Measurements from ENCODE around the gene SLC6A13. TPM values are rescaled to one million over a fixed set of nuclear protein-coding genes. Genes with fewer than 3 reads are reported as not detected.

SLC6A13 gene
- total RNA-seq, 1 donor from 2014 or later, result not detected

- no peaks in the 10 kb centered on the region for H3K9me3 ChIP-seq
- H3K27ac ChIP-seq, result no peak overlapping the region
- H3K36me3 ChIP-seq, result no peaks in the 10 kb centered on the region
- intact Hi-C loops (cut with DNase I), result no loop called here
- DNase-seq (ENCODE audit: low spot score in 2 of 2), result no peak
- H3K27me3 ChIP-seq, result no peaks in the 10 kb centered on the region
- H3K4me3 ChIP-seq, result no peak overlapping the region
- peaks cover 2 to 5% of the 10 kb centered on the region in 2 donors for H3K4me1 ChIP-seq
- TF ChIP-seq, protein P1, sequence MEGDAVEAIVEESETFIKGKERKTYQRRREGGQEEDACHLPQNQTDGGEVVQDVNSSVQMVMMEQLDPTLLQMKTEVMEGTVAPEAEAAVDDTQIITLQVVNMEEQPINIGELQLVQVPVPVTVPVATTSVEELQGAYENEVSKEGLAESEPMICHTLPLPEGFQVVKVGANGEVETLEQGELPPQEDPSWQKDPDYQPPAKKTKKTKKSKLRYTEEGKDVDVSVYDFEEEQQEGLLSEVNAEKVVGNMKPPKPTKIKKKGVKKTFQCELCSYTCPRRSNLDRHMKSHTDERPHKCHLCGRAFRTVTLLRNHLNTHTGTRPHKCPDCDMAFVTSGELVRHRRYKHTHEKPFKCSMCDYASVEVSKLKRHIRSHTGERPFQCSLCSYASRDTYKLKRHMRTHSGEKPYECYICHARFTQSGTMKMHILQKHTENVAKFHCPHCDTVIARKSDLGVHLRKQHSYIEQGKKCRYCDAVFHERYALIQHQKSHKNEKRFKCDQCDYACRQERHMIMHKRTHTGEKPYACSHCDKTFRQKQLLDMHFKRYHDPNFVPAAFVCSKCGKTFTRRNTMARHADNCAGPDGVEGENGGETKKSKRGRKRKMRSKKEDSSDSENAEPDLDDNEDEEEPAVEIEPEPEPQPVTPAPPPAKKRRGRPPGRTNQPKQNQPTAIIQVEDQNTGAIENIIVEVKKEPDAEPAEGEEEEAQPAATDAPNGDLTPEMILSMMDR (IDR thresholded peaks at IDR 0.05), result no peak
These were observed 87.4 kb downstream of the SLC6A13 start for GRCh38 chr12:175250-175649.

GRCh38 chr12:174596-174995, 88.0 kb downstream of the SLC6A13 start:
- DNase-seq (ENCODE audit: low spot score in 2 of 2), result no peak
- Histone ChIP-seq H3K27ac (no peak overlapping the region), H3K27me3 (no peaks in the 10 kb centered on the region), H3K4me3 (no peak overlapping the region), H3K36me3 (no peaks in the 10 kb centered on the region), H3K4me1 (peaks cover 2 to 5% of the 10 kb centered on the region in 2 donors), H3K9me3 (no peaks in the 10 kb centered on the region)
- intact Hi-C loops (cut with DNase I), result no loop called here
- TF ChIP-seq, protein P1 (IDR thresholded peaks at IDR 0.05), result no peak

DNA sequence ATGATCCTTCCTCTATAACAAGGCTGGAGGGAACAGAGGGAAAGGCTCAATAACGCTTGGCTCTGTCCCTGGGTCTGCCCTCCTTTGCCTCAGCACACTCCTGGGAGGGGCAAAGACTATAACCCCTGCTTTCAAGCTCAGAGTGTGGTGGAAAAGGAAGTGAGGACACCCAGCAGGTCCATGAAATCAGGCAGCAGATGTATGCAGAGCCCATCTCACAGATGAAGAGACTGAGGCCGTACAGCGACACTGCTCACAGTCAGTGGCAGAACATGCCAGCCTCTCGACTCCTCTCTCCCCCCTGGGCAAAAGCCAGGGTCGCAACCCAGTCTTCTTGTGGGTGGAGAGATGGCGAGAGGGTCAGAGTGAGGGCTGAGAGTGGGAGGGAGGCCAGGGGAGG, 88.5 kb downstream of the SLC6A13 start:
- intact Hi-C loops (cut with DNase I), result no loop called here
- TF ChIP-seq, protein P1 (IDR thresholded peaks at IDR 0.05), result no peak
- no peaks in the 10 kb centered on the region for H3K27me3 ChIP-seq
- peaks cover 2 to 5% of the 10 kb centered on the region in 2 donors for H3K4me1 ChIP-seq
- no peak overlapping the region for H3K4me3 ChIP-seq
- DNase-seq (ENCODE audit: low spot score in 2 of 2), result no peak
- H3K27ac ChIP-seq, result no peak overlapping the region
- no peaks in the 10 kb centered on the region for H3K36me3 ChIP-seq
- no peaks in the 10 kb centered on the region for H3K9me3 ChIP-seq

DNA sequence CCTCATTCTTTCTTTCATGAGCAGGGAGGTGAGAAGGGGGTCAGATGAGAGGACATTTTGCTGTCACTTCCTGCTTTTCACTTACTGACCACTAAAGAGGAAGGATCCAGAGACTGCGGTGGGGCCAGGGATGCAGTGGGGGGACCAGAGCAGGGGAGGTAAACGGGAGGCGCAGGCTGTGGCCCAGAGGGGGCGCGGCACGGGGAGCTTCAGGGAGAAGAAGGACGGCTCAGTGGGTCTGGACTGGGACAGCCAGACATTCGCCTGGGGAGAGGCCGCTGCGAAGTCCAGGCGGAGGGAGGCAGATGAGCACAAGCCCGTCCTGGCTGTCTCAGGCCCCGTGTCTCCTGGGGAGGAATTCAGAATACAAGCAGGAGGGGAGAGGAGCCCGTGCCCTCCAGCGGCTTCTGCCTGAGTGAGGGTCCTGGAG, 89.9 kb downstream of the SLC6A13 start:
- intact Hi-C loops (cut with DNase I), result no loop called here
- Histone ChIP-seq H3K4me3 (no peak overlapping the region), H3K27ac (no peak overlapping the region), H3K27me3 (no peaks in the 10 kb centered on the region), H3K36me3 (no peaks in the 10 kb centered on the region), H3K4me1 (peaks cover 2 to 5% of the 10 kb centered on the region in 2 donors), H3K9me3 (no peaks in the 10 kb centered on the region)
- TF ChIP-seq, protein P1 (IDR thresholded peaks at IDR 0.05), result no peak
- DNase-seq (ENCODE audit: low spot score in 2 of 2), result no peak

DNA sequence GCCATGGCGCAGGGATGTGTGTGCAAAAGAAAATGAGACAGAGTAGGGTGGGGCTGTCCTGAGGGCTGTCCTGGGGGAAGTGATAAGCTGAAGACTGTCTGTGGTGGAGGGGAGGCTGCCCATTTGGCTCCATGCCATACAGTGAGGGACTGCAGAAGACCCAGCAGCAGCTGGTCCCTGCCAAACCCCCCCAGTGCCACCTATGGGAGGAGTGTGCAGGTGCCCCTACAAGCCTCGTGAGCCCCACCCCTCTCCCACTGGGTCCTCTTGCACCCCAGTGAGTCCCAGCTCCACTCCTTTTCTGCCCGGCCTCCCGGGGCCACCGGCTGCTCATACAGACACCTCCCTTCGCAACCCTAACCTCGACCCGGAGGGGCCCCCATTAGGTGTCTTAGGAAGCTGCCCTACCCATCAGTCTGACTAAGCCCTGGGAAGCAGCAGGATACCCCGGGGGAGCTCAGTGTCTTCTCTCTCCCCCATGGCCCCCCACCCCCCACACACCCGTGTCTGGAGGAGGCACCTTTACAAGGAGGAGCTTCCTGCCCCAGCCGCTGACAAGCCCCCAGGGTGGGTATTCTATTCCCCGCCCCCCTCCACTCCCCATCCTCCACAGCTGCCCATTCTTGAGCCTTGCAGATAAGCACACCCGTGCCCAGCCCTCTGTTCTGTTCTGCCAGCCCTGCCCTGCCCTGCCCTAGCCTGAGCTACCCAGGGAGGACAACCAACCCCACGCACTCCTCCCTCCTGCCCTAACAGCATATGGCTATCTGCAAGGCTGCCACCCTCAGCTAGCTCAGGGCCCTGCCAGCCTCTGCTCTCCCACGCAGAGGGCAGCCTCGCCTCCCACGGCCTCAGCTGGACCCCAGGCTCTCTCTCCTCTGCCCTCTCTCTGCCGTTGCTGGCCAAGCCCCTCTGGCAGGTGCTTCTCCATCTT, 90.6 kb downstream of the SLC6A13 start:
- Histone ChIP-seq H3K4me1 (peaks cover 0 to 5% of the 10 kb centered on the region in 2 donors), H3K9me3 (no peaks in the 10 kb centered on the region), H3K4me3 (no peak overlapping the region), H3K27ac (no peak overlapping the region), H3K27me3 (no peaks in the 10 kb centered on the region), H3K36me3 (no peaks in the 10 kb centered on the region)
- intact Hi-C loops (cut with DNase I), result no loop called here
- TF ChIP-seq, protein P1 (IDR thresholded peaks at IDR 0.05), result no peak
- DNase-seq (ENCODE audit: low spot score in 2 of 2), result no peak
